HEK293 (cell line): Measurements from ENCODE around the gene GPR153.

Experiments
- CTCF ChIP-seq: fragments of 450-650 bp; formaldehyde crosslinking; IDR thresholded peaks from 2 replicates; pipeline ENCODE4 v1.5.1; 2016; ENCODE audit warnings: missing biosample characterization, missing genetic modification characterization
- KLF16 ChIP-seq: fragments of 450-650 bp; formaldehyde crosslinking; IDR thresholded peaks from 2 replicates; pipeline ENCODE4 v1.5.1; 2017; ENCODE audit warnings: missing biosample characterization, missing genetic modification characterization
- SP2 ChIP-seq: fragments of 450-650 bp; formaldehyde crosslinking; IDR thresholded peaks from 2 replicates; pipeline ENCODE4 v1.5.1; 2016; ENCODE audit warnings: missing biosample characterization, missing genetic modification characterization
- ZBTB26 ChIP-seq: fragments of 450-650 bp; formaldehyde crosslinking; optimal IDR thresholded peaks from 2 replicates; pipeline ENCODE3; 2016; ENCODE audit warnings: missing biosample characterization, mild to moderate bottlenecking, missing genetic modification characterization
- ZNF10 ChIP-seq: fragments of 450-650 bp; formaldehyde crosslinking; IDR thresholded peaks from 2 replicates; pipeline ENCODE4 v1.5.1; 2017; ENCODE audit warnings: missing biosample characterization, missing genetic modification characterization
- ZNF174 ChIP-seq: fragments of 450-650 bp; formaldehyde crosslinking; IDR thresholded peaks from 2 replicates; pipeline ENCODE4 v1.5.0; 2017; ENCODE audit warnings: missing biosample characterization, mild to moderate bottlenecking, missing genetic modification characterization
- ZNF335 ChIP-seq: fragments of 450-650 bp; formaldehyde crosslinking; conservative IDR thresholded peaks from 2 replicates; pipeline ENCODE4 v1.5.1; 2016; ENCODE audit warnings: missing biosample characterization, missing genetic modification characterization
- ZNF747 ChIP-seq: fragments of 450-650 bp; formaldehyde crosslinking; IDR thresholded peaks from 2 replicates; pipeline ENCODE4 v1.5.1; 2016; ENCODE audit warnings: missing biosample characterization, missing genetic modification characterization
- ZNF830 ChIP-seq: fragments of 450-650 bp; IDR thresholded peaks from 2 replicates; pipeline ENCODE4 v1.5.0; 2018; ENCODE audit warnings: missing biosample characterization, missing genetic modification characterization, low read depth, mild to moderate bottlenecking, moderate library complexity

GRCh38 chr1:6245869-6246496, 14.9 kb downstream of the GPR153 start:
- TF ChIP-seq ZNF10 (no peak), ZNF335 (peak; percentile 61), SP2 (tag by site-specific recombination) (peak; percentile 89), CTCF (tag by site-specific recombination) (no peak), ZNF747 (tag by site-specific recombination) (no peak), ZBTB26 (tag by site-specific recombination) (no peak), ZNF174 (tag by site-specific recombination) (no peak), ZNF830 (tag by site-specific recombination) (no peak), KLF16 (tag by site-specific recombination) (no peak)
